ENCODE results near the gene FIGNL2.

DNA sequence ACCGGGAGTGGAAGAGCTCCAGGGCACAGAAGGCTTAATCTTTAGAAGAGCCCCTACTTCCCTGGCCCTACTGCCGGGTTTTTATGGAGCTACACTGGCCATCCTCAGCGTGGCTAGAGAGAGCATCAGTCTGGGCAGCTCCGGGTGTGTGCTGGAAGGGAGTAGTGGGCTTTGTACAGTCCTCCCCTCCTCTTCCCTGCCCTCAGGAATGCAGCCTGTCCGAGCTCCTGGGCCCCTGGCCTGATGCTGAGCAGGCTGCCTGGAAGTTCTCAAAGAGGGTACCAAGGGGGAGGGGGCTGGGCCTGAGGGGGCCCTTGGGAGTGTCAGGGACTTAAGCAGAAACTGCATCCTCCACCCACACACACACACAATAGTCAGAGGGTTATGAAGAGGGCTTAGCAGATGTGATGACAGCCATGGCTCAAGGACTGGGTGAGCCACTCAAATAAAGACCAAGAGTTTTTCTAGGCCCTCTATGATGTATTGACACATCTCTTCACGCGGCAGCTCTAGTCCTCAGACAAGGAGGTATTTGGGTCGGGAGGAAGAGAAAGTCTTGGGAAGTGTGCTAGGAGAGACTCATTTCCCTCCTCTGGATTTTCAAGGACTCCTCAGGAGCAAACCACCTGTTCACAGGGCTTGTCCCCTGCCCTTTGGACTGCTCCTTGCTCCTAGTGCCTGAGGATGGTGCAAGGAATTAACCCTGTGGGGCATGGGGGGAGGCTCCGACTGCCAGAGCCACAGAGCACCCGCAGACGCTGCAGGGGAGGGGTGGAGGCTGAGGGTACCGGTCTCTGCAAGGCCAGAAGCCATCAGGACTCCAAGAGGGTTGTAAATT, 16.5 kb upstream of the FIGNL2 start:
- TF ChIP-seq CTCF (conservative IDR thresholded peaks at IDR 0.05; ENCODE audit: low read depth in 2 of 2), result no peak
- no peak for TF ChIP-seq ETS1 (IDR thresholded peaks at IDR 0.05)
- TF ChIP-seq POLR2AphosphoS5 (IDR thresholded peaks at IDR 0.05; ENCODE audit: low read depth), result no peak
- no peak for TF ChIP-seq EZH2 (IDR thresholded peaks at IDR 0.05; ENCODE audit: low read depth, unreplicated experiment)
- TF ChIP-seq STAT1 (IDR thresholded peaks at IDR 0.05; ENCODE audit: unreplicated experiment), result no peak
- TF ChIP-seq, protein P1, sequence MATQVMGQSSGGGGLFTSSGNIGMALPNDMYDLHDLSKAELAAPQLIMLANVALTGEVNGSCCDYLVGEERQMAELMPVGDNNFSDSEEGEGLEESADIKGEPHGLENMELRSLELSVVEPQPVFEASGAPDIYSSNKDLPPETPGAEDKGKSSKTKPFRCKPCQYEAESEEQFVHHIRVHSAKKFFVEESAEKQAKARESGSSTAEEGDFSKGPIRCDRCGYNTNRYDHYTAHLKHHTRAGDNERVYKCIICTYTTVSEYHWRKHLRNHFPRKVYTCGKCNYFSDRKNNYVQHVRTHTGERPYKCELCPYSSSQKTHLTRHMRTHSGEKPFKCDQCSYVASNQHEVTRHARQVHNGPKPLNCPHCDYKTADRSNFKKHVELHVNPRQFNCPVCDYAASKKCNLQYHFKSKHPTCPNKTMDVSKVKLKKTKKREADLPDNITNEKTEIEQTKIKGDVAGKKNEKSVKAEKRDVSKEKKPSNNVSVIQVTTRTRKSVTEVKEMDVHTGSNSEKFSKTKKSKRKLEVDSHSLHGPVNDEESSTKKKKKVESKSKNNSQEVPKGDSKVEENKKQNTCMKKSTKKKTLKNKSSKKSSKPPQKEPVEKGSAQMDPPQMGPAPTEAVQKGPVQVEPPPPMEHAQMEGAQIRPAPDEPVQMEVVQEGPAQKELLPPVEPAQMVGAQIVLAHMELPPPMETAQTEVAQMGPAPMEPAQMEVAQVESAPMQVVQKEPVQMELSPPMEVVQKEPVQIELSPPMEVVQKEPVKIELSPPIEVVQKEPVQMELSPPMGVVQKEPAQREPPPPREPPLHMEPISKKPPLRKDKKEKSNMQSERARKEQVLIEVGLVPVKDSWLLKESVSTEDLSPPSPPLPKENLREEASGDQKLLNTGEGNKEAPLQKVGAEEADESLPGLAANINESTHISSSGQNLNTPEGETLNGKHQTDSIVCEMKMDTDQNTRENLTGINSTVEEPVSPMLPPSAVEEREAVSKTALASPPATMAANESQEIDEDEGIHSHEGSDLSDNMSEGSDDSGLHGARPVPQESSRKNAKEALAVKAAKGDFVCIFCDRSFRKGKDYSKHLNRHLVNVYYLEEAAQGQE (IDR thresholded peaks at IDR 0.05; ENCODE audit: unreplicated experiment), result no peak
- no peak for TF ChIP-seq JUNB (IDR thresholded peaks at IDR 0.05; ENCODE audit: unreplicated experiment)
- no peak for TF ChIP-seq CREB1 (CRISPR knock-in tag; IDR thresholded peaks at IDR 0.05; ENCODE audit: low read depth)
- TF ChIP-seq EZH2phosphoT487 (IDR thresholded peaks at IDR 0.05; ENCODE audit: unreplicated experiment), result no peak
- TF ChIP-seq, protein P2, sequence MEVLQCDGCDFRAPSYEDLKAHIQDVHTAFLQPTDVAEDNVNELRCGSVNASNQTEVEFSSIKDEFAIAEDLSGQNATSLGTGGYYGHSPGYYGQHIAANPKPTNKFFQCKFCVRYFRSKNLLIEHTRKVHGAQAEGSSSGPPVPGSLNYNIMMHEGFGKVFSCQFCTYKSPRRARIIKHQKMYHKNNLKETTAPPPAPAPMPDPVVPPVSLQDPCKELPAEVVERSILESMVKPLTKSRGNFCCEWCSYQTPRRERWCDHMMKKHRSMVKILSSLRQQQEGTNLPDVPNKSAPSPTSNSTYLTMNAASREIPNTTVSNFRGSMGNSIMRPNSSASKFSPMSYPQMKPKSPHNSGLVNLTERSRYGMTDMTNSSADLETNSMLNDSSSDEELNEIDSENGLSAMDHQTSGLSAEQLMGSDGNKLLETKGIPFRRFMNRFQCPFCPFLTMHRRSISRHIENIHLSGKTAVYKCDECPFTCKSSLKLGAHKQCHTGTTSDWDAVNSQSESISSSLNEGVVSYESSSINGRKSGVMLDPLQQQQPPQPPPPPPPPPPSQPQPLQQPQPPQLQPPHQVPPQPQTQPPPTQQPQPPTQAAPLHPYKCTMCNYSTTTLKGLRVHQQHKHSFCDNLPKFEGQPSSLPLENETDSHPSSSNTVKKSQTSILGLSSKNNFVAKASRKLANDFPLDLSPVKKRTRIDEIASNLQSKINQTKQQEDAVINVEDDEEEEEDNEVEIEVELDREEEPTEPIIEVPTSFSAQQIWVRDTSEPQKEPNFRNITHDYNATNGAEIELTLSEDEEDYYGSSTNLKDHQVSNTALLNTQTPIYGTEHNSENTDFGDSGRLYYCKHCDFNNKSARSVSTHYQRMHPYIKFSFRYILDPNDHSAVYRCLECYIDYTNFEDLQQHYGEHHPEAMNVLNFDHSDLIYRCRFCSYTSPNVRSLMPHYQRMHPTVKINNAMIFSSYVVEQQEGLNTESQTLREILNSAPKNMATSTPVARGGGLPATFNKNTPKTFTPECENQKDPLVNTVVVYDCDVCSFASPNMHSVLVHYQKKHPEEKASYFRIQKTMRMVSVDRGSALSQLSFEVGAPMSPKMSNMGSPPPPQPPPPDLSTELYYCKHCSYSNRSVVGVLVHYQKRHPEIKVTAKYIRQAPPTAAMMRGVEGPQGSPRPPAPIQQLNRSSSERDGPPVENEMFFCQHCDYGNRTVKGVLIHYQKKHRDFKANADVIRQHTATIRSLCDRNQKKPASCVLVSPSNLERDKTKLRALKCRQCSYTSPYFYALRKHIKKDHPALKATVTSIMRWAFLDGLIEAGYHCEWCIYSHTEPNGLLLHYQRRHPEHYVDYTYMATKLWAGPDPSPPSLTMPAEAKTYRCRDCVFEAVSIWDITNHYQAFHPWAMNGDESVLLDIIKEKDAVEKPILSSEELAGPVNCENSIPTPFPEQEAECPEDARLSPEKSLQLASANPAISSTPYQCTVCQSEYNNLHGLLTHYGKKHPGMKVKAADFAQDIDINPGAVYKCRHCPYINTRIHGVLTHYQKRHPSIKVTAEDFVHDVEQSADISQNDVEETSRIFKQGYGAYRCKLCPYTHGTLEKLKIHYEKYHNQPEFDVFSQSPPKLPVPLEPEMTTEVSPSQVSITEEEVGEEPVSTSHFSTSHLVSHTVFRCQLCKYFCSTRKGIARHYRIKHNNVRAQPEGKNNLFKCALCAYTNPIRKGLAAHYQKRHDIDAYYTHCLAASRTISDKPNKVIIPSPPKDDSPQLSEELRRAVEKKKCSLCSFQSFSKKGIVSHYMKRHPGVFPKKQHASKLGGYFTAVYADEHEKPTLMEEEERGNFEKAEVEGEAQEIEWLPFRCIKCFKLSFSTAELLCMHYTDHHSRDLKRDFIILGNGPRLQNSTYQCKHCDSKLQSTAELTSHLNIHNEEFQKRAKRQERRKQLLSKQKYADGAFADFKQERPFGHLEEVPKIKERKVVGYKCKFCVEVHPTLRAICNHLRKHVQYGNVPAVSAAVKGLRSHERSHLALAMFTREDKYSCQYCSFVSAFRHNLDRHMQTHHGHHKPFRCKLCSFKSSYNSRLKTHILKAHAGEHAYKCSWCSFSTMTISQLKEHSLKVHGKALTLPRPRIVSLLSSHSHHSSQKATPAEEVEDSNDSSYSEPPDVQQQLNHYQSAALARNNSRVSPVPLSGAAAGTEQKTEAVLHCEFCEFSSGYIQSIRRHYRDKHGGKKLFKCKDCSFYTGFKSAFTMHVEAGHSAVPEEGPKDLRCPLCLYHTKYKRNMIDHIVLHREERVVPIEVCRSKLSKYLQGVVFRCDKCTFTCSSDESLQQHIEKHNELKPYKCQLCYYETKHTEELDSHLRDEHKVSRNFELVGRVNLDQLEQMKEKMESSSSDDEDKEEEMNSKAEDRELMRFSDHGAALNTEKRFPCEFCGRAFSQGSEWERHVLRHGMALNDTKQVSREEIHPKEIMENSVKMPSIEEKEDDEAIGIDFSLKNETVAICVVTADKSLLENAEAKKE (CRISPR knock-in tag; IDR thresholded peaks at IDR 0.05), result no peak
- no peak for TF ChIP-seq NANOG (IDR thresholded peaks at IDR 0.05; ENCODE audit: borderline replicate concordance)
- TF ChIP-seq ZNF331 (CRISPR knock-in tag; IDR thresholded peaks at IDR 0.05; ENCODE audit: low read depth), result no peak
- no peak for TF ChIP-seq ZNF114 (CRISPR knock-in tag; IDR thresholded peaks at IDR 0.05)
